ENCODE measurements around the gene GAL. TPM values are rescaled to one million over a fixed set of nuclear protein-coding genes. Genes with fewer than 3 reads are reported as not detected.

GAL gene
- total RNA-seq, 1 experiment from 2014 or later = not detected

- DNase-seq (ENCODE audit: low spot score) = no peak
Measured at GRCh38 chr11:68709062-68709461, 24.7 kb downstream of the GAL start.

GRCh38 chr11:68710409-68710808 is 26.1 kb downstream of the GAL start:
- no peak for DNase-seq (ENCODE audit: low spot score)

- no peak for DNase-seq (ENCODE audit: low spot score)
Measured at GRCh38 chr11:68711114-68711513, 26.8 kb downstream of the GAL start.

- no peak for DNase-seq (ENCODE audit: low spot score)
Measured at GRCh38 chr11:68714060-68714856, 29.9 kb downstream of the GAL start.

GRCh38 chr11:68715456-68716122 is 31.2 kb downstream of the GAL start:
- DNase-seq (ENCODE audit: low spot score) = no peak

- DNase-seq (ENCODE audit: low spot score) = no peak
Measured at GRCh38 chr11:68721075-68721474, 36.7 kb downstream of the GAL start.

- DNase-seq (ENCODE audit: low spot score) = no peak
Measured at GRCh38 chr11:68722143-68722542, 37.8 kb downstream of the GAL start.

GRCh38 chr11:68724293-68724692 is 39.9 kb downstream of the GAL start:
- DNase-seq (ENCODE audit: low spot score) = no peak

GRCh38 chr11:68727783-68728182 is 43.4 kb downstream of the GAL start:
- DNase-seq (ENCODE audit: low spot score) = no peak

GRCh38 chr11:68734111-68734510 is 49.8 kb downstream of the GAL start:
- DNase-seq (ENCODE audit: low spot score) = no peak

GRCh38 chr11:68735125-68735524 is 50.8 kb downstream of the GAL start:
- no peak for DNase-seq (ENCODE audit: low spot score)

GRCh38 chr11:68735646-68736045 is 51.3 kb downstream of the GAL start:
- no peak for DNase-seq (ENCODE audit: low spot score)

Other genes with a start within 250 kb of the GAL start
- 60.7 and 82.5 TPM in 2 replicates for gene PPP6R3, start 223.8 kb upstream of the GAL start, total RNA-seq (2014; rRNA removed; shearing (Covaris generic))
- gene TESMIN, start 67.0 kb downstream of the GAL start, total RNA-seq (2014; rRNA removed; shearing (Covaris generic)) = 0.76 and 4.5 TPM in 2 replicates
- 21.3 and 21.8 TPM in 2 replicates for gene CPT1A, start 157.4 kb downstream of the GAL start, total RNA-seq (2014; rRNA removed; shearing (Covaris generic))
- gene MRPL21, start 219.3 kb downstream of the GAL start, total RNA-seq (2014; rRNA removed; shearing (Covaris generic)) = 110 and 148 TPM in 2 replicates
- 3.3 and 5.3 TPM in 2 replicates for gene IGHMBP2, start 219.3 kb downstream of the GAL start, total RNA-seq (2014; rRNA removed; shearing (Covaris generic))